ENCODE measurements around the gene GBA3.

DNA sequence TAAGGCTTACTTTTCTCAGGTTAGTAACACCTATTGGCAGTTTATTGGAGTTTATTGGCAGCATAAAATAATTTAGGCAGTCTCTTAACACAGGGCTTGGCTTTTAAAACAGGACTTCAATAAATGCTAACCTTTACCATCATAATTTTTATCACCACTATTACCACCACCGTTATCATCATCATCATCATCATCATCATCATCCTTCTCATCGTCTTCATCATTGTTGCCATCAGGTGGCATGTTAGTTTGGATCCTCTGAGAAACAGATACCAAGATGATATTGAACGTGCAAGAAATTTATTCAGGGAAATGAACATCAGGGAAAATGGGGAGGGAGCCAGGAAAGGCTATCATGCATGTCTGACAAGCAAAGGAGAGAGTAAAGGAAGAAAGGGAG lies 16.2 kb downstream of the GBA3 start:
- TF ChIP-seq ISL1 (CRISPR knock-in tag; IDR thresholded peaks at IDR 0.05) (no peak), CSDC2 (CRISPR knock-in tag; IDR thresholded peaks at IDR 0.05) (no peak), ZNF70 (CRISPR knock-in tag; IDR thresholded peaks at IDR 0.05) (no peak), ZC3H10 (CRISPR knock-in tag; IDR thresholded peaks at IDR 0.05) (no peak)

Measured in SK-N-SH treated with all-trans-retinoic acid at 6 μM for 48 hours (cell line).